ENCODE measurements around the gene SAPCD2. TPM values are rescaled to one million over a fixed set of nuclear protein-coding genes. Genes with fewer than 3 reads are reported as not detected.

SAPCD2 gene
- total and polyA plus RNA-seq, 2 of the 4 experiments (the other 2 are of a cell fraction), result 3.4 to 4.9 TPM

GRCh38 chr9:137082222-137082924 lies 12.0 kb upstream of the SAPCD2 start (continued):
- TF ChIP-seq, protein P1, sequence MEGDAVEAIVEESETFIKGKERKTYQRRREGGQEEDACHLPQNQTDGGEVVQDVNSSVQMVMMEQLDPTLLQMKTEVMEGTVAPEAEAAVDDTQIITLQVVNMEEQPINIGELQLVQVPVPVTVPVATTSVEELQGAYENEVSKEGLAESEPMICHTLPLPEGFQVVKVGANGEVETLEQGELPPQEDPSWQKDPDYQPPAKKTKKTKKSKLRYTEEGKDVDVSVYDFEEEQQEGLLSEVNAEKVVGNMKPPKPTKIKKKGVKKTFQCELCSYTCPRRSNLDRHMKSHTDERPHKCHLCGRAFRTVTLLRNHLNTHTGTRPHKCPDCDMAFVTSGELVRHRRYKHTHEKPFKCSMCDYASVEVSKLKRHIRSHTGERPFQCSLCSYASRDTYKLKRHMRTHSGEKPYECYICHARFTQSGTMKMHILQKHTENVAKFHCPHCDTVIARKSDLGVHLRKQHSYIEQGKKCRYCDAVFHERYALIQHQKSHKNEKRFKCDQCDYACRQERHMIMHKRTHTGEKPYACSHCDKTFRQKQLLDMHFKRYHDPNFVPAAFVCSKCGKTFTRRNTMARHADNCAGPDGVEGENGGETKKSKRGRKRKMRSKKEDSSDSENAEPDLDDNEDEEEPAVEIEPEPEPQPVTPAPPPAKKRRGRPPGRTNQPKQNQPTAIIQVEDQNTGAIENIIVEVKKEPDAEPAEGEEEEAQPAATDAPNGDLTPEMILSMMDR (conservative IDR thresholded peaks at IDR 0.05; ENCODE audit: low read depth, low read length), result no peak

DNA sequence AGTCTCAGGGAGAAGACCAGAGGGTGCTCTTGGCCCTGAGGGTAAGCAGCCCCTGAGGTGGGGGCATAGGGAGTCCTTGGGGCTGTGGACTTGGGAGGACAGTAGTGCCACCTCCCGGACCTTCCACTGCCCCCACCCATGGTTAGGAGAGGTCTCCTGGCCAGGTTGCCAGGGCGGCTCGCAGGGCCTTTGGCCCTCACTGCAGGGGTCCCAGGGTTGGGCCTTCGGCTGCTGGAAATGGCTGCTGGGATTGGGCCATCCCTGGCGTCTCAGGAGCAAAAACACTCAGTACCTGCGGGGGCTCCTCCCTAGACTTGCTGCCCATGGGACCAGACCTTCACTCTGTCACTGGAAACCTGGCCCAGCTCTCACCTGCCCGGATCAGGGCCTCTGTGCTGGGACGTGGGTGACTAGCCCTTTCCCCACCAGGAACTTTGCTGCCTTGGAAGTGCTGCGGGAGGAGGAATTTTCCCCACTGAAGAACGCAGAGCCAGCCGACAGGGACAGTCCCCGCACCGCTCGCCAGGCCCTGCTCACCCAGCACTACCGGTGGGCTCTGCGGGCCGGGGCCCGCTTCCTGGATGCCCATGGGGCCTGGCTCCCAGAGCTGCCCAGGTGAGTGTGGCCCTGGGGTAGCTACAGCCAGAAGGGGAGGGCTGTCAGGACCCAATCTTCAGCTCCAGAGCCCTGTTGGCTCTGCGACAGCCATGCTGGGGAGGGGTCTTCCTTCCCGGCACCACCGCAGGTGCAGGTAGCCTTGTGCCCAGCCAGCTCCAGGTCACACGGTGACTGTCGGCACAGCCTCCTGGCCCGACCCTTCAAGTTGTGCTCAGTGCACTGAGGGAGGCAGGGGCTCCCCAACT lies 10.1 kb upstream of the SAPCD2 start:
- Histone ChIP-seq H2BK15ac (ENCODE audit: low read depth, low read length) (no peak overlapping the region), H3K36me3 (ENCODE audit: control insufficient read depth, insufficient read depth, low read length) (peaks cover 24% of the 10 kb centered on the region; the same call in 1 of the 2 replicates), H3K4me2 (ENCODE audit: low read depth, low read length) (no peak overlapping the region), H3K4me3 (ENCODE audit: insufficient read depth, low read depth, low read length) (no peak overlapping the region), H3K27ac (ENCODE audit: insufficient read depth, low read length) (no peak overlapping the region), H3K4ac (ENCODE audit: low read depth, low read length) (no peak overlapping the region), H2AK9ac (replicated peaks; ENCODE audit: low read depth, low read length, poor library complexity) (peak overlapping the region; percentile 55), H2BK20ac (ENCODE audit: low read depth, low read length) (no peak overlapping the region), H4K91ac (ENCODE audit: insufficient read depth, low read depth, low read length) (no peak overlapping the region), H2AFZ (replicated peaks; ENCODE audit: low read length, poor library complexity) (no peak overlapping the region), H3K27me3 (ENCODE audit: control insufficient read depth, insufficient read depth, low read length) (no peaks in the 10 kb centered on the region), H2BK5ac (ENCODE audit: low read depth, low read length, poor library complexity, severe bottlenecking) (no peak overlapping the region), H2AK5ac (ENCODE audit: low read depth, low read length) (no peak overlapping the region), H3K23ac (ENCODE audit: low read depth, low read length) (no peak overlapping the region), H3K9me3 (ENCODE audit: control insufficient read depth, insufficient read depth, low read length) (no peaks in the 10 kb centered on the region), H3K79me1 (ENCODE audit: low read depth in 1 of 2, low read length in 2 of 2) (peaks cover 10 to 47% of the 10 kb centered on the region in 2 experiments), H3K56ac (ENCODE audit: extremely low read depth, insufficient read depth, low read length) (no peak overlapping the region), H4K5ac (ENCODE audit: low read depth, low read length) (no peak overlapping the region), H3K9ac (ENCODE audit: low read depth, low read length) (no peak overlapping the region), H3K9me1 (ENCODE audit: insufficient read depth, low read length) (peaks cover 6% of the 10 kb centered on the region), H3K4me1 (ENCODE audit: control insufficient read depth, insufficient read depth, low read length) (peaks cover 12% of the 10 kb centered on the region), H4K8ac (ENCODE audit: low read depth in 2 of 2, low read length in 2 of 2) (no peak overlapping the region), H2BK120ac (ENCODE audit: low read depth, low read length) (no peak overlapping the region), H4K20me1 (ENCODE audit: insufficient read depth, low read length) (peaks cover 10% of the 10 kb centered on the region), H3K18ac (ENCODE audit: low read depth, low read length) (no peak overlapping the region), H3K14ac (replicated peaks; ENCODE audit: low read depth, low read length) (no peak overlapping the region)
- CTCF ChIA-PET, result no interaction called here
- 91% methylated on average over 9 of the region's 24 CpGs; no CpG with 5 or more reads in 1 of the 2 experiments for WGBS, 2 experiments (ENCODE audit: extremely low coverage in 2 of 2, insufficient read length in 1 of 2)
- dilution Hi-C loops (cut with HindIII; ENCODE audit: low sequenced_read_pairs, unreplicated experiment), result no loop called here
- intact Hi-C loops (cut with micrococcal nuclease), result no loop called here
- no TSS peak for BruUV-seq (replicated peaks)
- DNase-seq (no peak), ATAC-seq (ENCODE audit: low read depth) (no peak)
- POLR2A ChIA-PET (ENCODE audit: unreplicated experiment), result no interaction called here
- TF ChIP-seq, protein P2, sequence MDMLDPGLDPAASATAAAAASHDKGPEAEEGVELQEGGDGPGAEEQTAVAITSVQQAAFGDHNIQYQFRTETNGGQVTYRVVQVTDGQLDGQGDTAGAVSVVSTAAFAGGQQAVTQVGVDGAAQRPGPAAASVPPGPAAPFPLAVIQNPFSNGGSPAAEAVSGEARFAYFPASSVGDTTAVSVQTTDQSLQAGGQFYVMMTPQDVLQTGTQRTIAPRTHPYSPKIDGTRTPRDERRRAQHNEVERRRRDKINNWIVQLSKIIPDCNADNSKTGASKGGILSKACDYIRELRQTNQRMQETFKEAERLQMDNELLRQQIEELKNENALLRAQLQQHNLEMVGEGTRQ (IDR thresholded peaks at IDR 0.05; ENCODE audit: low read depth, low read length), result no peak
- no peak for TF ChIP-seq CHD1 (IDR thresholded peaks at IDR 0.05; ENCODE audit: low read depth, low read length)
- in situ Hi-C loops (cut with MboI; ENCODE audit: low sequenced_read_pairs), result no loop called here
